GM21619 (cell line): ENCODE data around the gene OTOG.

Source experiments
- ATAC-seq: cut with Tn5 transposase; IDR thresholded peaks from one replicate; pipeline ENCODE4 v1.9.1; 2021; ENCODE audit not compliant: unreplicated experiment

OTOG gene

DNA sequence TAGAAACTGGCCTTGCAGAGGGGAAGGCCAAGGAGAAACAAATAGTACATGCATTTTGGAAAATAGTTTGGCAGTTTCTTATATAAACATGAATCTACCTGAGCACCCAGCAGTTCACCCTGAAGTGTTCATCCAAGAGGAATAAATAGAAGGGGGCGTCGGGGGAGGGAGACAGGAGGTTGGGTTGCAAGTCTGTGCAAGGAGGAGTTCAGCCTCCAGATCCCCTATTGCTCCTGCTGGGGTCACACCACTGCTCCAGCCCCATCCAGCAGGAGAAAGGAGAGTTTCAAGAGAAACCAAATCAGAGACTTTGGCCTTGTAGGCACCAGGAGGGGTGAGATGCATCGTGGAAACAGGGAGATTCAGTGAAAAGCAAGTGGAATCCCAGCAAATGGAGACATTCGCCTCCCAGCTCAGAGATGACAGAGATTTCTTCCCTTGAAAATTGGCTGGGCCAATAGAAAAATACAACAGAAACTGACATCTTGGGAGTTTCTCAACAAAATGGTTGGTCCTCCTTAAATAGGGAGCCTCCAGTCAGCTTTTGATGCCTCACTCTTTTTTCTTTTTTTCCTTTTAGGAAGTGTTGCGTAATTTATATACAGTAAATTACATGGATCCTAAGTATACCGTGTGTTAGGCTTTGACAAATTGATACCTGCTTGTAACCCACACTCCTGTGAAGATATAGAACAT lies 34.1 kb downstream of the OTOG start:
- no peak for ATAC-seq

DNA sequence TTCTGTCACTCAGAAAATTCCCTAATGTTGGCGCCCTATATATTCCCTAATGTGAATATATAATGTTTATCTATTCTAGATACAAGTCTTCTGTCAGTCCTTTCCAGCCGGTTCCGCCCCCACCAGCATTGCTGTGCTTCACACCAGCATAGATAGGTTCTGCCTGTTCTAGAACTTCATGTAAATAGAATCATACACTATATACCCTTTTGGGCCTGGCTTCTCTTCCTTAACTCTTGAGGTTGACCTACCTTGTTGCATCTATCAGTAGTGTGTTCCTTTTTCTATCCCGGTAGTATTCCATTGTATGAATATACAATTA lies 34.6 kb downstream of the OTOG start:
- ATAC-seq: no peak

DNA sequence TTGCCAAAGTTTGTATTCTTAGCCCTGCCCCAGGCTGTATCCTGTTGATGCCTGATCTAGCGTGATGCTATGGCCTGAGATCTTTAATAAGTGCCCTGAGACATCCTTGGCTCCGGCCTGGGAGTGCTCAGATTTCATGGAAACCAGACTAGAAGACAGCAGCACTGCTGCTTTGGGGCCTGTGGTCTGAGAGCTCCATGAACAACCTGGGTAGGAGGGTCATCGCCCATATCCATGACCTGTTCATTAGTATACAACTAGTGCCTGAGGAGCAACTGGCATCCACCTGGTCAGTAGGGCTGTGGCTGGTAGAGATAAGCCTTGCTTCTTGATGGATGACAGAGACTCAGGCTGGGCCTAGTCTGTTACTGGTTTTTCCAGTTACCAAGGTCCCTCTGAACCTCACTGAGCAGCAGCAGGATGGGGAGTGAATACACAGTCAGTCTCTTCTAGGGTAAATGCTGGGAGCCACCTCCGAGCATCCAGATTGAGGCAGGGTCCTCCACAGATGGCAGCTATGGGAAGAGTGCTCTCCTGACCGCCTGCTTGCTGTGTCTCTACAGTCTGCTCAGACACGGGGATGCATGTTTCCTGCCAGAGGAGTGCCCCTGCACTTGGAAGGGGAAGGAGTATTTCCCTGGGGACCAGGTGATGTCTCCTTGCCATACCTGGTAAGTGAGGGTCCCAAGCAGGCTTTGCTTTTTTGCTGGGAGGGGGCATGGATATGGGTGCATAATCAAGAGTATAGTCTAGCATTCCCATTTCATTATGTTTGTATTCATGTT lies 39.0 kb downstream of the OTOG start:
- ATAC-seq: no peak

DNA sequence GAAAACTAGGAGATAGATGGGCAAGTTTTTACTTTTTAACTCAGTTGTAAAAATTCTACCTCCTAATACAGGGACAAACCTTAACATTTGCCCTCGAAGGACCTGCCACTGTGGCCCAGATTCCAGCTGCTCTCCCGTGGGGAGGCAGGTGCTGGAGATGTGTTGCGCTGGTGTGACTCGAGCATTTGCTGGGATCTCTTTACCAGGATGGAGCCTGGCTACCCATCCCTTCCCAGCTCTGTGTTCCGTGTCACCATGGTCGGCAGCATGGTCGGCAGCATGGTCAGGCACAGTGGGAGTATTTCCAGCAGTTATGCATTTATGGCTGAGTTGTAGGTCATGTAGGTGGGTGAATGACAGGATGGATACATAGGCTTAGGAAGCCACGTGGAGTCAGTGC lies 41.1 kb downstream of the OTOG start:
- ATAC-seq: no peak

DNA sequence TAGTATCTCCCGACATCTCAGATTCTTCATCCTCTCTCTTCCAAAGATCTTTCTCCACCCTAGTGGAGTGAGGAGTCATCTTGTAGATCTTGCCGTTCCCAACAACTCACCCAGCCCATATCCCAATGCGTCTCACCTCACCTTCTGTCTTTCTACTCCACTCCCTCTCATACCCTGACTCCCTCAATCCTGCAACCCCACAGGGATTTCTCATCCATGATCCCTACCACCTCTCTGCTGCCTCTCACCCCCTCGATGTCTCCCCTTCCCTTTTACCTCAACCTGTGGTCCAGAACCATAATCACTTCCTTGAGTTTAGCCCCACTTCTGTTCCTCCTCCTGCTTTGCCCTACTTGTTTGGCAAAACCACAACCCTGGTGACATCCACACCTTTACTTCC lies 41.7 kb downstream of the OTOG start:
- ATAC-seq: no peak

DNA sequence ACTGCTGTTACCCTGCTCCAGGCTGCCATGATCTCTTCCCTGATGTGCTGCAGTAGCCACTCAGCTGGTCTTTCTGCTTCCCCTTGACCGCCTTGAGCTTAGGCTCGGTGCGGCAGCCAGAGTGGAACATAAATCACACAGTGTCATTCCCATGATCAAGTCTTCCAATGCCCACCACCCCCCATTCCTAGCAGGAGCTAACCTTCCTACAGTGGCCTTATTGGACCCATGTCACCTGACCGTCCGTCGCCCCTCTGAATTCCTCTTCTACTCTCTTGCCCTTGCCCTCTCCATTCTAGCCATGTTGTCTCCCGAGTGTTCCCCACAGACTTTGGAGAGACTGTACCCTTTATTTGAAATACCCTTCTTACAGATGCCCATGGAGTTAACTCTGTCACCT lies 43.4 kb downstream of the OTOG start:
- no peak for ATAC-seq

DNA sequence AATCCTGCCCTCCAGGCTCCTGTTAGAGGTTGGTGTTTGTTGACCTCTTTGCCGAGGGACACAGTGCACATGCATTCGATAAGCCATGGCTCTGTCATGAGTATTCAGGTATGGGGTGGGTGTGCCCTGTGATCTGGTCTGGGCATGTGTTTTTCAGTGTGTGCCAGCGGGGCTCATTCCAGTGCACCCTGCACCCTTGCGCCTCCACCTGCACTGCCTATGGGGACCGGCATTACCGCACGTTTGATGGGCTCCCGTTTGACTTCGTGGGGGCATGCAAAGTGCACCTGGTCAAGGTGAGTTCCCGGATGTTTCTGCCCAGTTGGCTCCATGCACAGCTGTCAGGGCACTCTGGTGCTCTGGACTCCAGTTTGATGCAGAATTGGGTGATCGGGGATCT lies 44.2 kb downstream of the OTOG start:
- no peak for ATAC-seq

DNA sequence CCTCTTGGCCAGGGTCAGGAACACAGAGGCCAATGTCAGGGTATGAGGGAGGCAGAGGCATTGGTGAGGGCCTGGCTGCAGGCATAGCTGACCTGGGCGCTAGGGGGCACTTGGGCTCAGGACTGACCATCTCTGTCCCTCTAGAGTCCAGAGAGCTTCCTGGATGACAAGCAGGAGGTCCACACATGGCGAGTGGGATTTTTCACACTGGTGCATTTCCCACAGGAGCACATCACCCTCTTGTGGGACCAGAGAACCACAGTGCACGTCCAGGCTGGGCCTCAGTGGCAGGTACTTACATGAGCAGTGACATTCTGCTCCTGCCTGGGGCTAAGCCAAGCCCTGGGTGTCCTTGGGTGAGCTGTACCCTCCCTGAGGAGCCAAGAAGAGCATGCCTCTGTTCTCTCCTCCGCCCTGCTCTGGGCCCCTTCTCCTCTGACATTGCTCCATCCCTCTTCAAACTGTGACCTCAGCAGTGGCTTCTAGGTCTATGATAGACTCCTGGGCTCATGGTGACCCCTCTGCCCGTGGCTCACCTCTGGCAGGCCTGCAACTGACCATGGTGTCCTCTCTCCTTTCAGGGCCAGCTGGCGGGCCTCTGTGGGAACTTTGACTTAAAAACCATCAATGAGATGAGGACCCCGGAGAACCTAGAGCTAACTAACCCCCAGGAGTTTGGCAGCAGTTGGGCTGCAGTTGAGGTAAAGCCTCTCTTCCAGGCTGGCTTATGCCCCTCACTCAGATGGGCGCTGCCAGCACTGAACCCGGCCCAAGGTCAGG lies 46.6 kb downstream of the OTOG start:
- no peak for ATAC-seq

DNA sequence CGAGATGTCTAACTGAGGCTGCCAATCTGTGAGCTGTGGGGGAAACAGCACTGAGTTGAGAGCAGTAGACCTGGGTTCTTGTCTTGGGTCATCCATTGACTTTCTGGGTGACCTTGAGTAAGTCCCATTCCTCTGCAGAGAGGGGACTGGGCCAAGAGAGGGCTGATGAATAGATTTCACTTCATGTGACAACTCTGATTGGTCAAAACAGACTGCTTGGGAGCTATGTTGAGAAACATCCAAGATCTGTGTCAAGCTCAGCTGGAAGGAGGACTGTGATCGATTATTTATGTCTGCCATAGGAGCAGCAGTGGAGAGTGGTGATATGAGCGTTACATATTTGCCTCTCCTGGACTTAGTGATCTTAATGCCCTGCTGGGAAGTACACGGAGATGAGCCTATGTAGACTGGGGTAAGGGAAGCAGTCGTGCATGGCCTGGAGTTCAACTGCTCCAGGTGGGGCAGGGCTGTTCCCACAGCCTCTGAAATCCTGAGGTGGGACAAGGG lies 47.7 kb downstream of the OTOG start:
- no peak for ATAC-seq

DNA sequence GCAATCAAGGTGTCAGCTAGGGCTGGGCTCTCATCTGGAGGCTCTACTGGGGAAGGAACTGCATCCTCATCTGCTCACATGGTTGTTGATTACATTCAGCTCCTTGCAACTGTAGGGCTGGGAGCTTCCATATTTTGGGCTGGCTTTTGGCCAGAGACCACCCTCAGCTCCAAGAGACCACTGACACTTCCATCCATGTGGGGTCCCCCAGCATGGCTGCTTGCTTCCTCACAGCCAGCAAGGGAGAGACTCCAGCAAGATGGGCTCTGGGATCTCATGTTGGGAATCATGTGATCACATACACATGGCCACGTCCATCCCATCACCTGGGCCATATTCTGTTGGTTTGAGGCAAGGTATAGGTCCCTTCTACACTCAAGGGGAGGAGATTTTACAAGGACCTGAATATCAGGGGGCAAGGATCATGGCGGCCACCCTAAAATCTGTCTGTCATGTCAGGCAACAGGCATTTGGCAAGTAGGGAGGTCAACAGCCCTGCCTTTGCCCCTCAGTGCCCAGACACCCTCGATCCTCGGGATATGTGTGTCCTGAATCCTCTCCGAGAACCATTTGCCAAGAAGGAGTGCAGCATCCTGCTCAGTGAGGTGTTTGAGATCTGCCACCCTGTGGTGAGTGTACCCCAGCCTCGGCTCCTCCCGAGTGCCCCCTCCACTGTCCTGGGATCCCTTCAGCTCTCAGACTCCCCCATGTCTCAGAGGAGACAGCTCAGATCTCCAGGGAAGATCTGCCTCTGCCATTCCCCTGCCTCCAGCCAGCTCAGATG lies 48.7 kb downstream of the OTOG start:
- ATAC-seq: no peak

DNA sequence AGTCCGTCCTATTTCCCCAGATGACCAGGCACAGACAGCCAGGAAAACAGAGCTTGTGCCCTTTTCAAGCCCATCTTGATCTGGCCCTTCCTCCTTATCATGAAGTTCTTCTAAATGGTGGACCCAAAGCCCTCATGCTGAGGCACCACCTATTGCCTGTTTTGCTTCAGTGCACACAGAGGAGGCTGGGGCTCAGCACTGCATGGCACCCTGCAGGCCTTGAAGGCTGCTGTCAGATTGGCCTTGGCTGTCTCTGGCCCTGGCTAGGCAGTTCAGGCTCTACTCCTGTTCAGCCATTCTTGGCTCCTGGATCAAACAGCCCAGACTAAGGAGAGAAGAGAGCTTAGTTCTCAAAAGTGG lies 49.2 kb downstream of the OTOG start:
- no peak for ATAC-seq

DNA sequence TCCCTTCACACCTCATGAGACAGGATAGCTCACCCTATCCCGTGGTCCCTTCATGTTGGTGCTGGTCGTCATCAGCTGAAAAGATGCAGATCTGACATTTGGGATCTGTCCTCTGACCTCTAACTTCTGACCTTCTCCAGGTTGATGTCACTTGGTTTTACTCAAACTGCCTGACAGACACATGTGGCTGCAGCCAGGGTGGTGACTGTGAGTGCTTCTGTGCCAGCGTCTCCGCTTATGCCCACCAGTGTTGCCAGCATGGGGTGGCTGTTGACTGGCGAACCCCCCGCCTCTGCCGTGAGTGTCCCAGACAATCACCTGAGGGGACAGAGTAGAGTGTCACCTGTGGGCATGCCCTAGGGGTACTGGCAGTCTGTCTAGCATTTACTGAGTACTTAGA lies 49.7 kb downstream of the OTOG start:
- ATAC-seq: no peak

DNA sequence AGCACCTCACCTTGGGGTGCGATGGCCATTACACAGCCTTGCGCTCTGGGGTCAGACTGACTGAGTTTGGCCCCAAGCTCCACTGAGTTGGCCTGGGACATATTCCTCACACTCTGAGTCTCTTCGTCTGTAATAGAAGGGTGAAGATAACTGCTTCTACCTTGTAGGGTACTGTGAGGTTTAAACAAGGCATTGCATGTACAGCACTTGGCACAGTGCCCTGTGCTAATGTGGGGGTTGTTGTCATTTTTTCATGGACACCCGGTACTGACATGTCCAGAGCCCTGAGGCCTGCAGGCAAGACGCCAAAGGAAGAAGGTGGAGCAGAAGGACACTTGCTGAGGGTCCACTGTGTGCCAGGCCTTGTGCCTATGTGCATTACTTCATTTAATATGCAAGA lies 50.7 kb downstream of the OTOG start:
- ATAC-seq: no peak

DNA sequence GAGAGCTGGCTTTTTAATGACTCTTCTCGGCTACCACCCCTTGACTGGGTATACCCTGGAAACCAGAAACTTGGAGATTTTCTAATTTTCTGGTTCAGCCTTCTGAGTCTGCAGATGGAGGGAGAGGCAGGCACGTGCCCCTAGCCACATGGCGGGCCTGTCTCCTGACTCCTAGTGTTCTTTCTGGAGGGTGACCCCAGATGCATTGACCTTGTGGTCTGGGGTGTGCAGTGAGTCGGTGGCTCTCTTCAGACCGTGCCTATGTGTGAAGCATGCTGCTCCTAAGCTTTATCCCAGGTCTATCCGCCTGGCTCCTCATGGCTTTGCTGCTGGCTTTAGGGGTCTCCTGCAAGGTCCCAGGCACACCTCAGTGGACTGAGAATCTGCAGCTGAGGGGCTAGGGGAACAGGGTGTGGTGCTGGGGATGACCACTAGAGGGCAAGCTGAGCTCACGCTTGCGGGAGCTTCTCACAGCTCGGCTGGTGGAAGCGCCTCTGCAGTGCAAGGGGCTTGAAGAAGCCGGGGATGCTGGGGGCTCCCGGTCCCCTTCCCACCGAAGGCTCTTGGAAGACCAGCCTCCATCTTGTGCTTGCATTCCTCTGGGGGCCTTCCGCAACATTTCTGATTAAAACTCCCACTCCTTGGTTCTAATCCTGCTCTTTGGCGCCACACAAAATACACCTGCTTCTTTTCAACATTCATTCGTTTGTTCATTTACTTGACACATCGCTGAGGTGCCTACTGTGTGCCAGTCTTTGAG lies 51.8 kb downstream of the OTOG start:
- ATAC-seq: peak; percentile 84

DNA sequence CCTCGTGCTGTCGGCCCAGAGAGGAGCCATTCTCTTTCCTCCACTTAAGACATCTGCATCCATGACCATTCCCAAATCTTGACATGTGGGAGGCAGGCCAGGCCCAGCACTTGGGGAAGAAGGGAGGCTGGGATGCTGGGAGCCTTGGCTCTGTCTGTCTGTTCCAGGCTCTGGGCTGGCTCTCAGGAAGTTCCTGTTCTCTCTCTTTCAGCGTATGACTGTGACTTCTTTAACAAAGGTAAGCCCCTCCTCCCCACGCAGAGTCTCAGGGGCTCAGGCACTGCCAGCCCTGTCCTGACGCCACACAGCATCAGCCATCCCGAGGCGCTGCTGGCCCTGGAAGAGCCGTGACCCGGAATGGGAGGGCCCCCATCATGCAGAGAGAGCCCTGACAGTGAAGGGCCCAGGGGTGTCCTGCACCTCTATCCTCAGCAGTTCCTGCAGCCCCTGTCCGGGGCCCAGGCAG lies 52.4 kb downstream of the OTOG start:
- ATAC-seq: no peak

DNA sequence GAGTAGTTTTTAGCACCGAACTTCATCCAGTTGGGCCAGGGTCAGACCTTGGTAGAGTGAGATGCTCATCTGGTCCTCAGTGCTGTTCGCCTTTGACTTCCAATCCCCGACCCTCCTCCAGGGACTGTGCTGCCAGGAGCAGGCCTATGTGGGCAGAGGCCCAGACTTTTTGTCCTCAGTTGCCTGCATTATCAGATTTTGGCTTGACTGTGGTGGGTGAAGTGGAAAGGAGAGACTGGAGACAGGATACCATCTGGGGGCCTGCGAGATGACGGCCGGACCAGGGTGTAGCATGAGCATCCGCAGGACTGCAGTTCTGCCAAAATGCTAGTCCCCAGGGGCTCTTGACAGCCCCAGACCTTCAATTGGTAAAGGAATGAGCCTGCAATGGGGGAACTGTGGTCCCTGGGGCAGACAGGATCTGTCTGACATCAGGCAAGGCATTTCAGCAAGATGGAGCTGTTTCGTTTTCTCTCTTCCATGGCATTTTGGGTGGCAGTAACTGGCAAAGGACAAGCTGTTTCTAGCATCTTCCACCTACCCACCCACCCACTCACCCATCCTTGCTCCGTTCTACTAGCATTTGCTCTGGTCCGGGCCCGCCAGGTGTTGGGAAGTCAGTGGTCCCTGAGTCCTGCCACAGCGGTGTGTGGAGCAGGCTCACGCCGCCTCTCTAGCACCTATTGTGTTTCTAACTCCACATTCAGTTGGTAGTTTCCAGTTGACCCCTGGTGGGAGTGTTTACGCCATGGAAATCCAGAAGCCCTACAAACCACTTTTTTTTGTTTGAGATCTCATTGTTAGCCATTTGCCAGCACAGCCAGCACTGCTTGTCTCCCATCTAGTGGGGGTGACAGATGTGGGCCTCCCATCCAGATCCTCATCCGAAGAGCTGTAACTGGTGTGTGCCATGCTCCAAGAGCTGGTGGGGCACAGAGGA lies 53.5 kb downstream of the OTOG start:
- no peak for ATAC-seq

DNA sequence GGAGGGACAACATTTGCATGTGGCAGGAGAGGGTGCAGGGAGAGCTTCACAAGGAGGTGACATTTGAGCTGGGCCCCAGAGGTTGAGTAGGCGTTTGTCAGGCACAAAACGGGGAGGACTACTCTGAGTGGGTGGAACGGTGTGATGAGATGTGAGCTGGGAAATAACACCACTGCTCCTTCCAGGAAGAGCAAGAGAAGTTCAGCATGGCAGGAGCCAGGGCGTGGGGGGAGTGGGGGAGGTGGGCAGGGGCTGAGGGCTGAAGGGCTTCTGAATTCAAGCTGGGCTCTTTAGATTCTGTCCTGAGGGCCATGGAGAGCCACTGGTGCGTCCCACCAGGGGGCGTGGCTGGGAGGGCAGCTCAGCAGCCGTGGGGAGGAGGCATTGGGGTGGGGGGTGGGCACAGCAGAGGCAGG lies 54.2 kb downstream of the OTOG start:
- ATAC-seq: no peak

DNA sequence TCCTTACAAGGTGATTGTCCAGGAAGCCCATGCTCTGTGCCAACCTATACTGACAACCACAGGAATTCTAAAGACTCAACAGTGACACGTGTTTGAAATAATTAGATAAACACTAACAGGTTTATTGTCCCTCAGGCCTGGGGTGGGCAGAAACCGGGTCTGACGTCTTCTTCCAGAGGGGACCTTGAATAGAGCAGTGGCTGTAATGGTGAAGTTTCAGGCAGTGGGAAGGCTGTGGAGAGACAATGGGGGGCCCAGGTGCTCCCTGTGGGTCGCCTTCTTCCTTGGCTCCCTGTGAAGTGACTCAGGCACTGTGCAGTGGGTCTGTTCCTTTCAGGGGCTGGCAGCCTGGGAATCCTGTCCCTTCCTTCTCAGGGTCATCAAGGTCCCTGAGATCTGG lies 54.6 kb downstream of the OTOG start:
- ATAC-seq: no peak
